ENCODE results near the gene TPRG1L.

DNA sequence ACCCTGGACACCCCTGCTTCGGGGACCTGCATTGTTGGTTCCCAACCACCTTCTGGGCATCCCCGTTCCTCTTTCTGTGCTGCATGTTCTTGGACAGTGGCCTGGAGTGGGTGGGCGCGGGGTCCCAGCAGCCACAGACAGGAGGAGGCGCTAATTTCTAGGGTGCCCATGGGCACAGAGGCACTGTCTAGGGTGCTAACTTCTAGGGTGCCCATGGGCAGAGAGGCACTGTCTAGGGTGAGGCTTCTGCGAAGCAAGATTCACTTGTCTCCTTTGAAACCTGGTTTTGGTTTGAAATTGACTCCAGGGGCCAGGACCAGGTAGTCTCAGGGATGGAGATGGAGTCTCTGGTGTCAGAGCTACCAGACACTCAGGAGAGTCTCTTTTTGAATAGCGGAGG lies 12.7 kb upstream of the TPRG1L start:
- TF ChIP-seq, protein P1, sequence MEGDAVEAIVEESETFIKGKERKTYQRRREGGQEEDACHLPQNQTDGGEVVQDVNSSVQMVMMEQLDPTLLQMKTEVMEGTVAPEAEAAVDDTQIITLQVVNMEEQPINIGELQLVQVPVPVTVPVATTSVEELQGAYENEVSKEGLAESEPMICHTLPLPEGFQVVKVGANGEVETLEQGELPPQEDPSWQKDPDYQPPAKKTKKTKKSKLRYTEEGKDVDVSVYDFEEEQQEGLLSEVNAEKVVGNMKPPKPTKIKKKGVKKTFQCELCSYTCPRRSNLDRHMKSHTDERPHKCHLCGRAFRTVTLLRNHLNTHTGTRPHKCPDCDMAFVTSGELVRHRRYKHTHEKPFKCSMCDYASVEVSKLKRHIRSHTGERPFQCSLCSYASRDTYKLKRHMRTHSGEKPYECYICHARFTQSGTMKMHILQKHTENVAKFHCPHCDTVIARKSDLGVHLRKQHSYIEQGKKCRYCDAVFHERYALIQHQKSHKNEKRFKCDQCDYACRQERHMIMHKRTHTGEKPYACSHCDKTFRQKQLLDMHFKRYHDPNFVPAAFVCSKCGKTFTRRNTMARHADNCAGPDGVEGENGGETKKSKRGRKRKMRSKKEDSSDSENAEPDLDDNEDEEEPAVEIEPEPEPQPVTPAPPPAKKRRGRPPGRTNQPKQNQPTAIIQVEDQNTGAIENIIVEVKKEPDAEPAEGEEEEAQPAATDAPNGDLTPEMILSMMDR (conservative IDR thresholded peaks at IDR 0.05; ENCODE audit: low read depth, low read length) = no peak
- no peak for TF ChIP-seq EZH2 (IDR thresholded peaks at IDR 0.05; ENCODE audit: borderline replicate concordance, low read depth, low read length, poor library complexity, severe bottlenecking)
